Liver (tissue), 9 donors: ENCODE results near the gene GRIK1. TPM values are rescaled to one million over a fixed set of nuclear protein-coding genes. Genes with fewer than 3 reads are reported as not detected.

Experiments used
- DNase-seq: peaks from one replicate; pipeline ENCODE4 v3.0.0-alpha.2; 2017; ENCODE audit warnings: low spot score
- H3K27ac ChIP-seq, 2 donors: one replicate each; pipeline ENCODE4 v1.7.0; 2013; ENCODE audit warnings: inconsistent platforms in 2 of 2, low read length in 2 of 2, control low read depth in 1 of 2, low read depth in 1 of 2, mild to moderate bottlenecking in 1 of 2
- H3K27me3 ChIP-seq, 4 donors: one replicate each; pipeline versions ENCODE4 v1.6.1 to v1.7.0; 2013; ENCODE audit warnings: low read length in 3 of 4, inconsistent platforms in 1 of 4, mild to moderate bottlenecking in 1 of 4, moderate library complexity in 1 of 4; ENCODE audit not compliant: control insufficient read depth in 4 of 4, insufficient read depth in 4 of 4
- H3K36me3 ChIP-seq, 4 donors: one replicate each; pipeline versions ENCODE4 v1.6.1 to v1.7.0; 2013; ENCODE audit warnings: low read length in 3 of 4, mild to moderate bottlenecking in 3 of 4, low read depth in 1 of 4, moderate library complexity in 1 of 4; ENCODE audit not compliant: control insufficient read depth in 4 of 4, insufficient read depth in 3 of 4
- H3K4me1 ChIP-seq, 4 donors: one replicate each; pipeline versions ENCODE4 v1.6.1 to v1.7.0; 2013; ENCODE audit warnings: low read length in 3 of 4, mild to moderate bottlenecking in 3 of 4, moderate library complexity in 1 of 4; ENCODE audit not compliant: control insufficient read depth in 4 of 4, insufficient read depth in 4 of 4
- H3K4me3 ChIP-seq, 3 donors: one replicate each; pipeline versions ENCODE4 v1.6.1 to v1.7.0; 2013; ENCODE audit warnings: low read length in 3 of 3, control low read depth in 1 of 3, low read depth in 1 of 3, mild to moderate bottlenecking in 1 of 3
- H3K9ac ChIP-seq, 2 donors: one replicate each; pipeline ENCODE4 v1.7.0; 2013; ENCODE audit warnings: low read length in 2 of 2, mild to moderate bottlenecking in 2 of 2, moderate library complexity in 2 of 2, control low read depth in 1 of 2, low read depth in 1 of 2
- H3K9me3 ChIP-seq, 4 donors: one replicate each; pipeline versions ENCODE4 v1.6.1 to v1.7.0; 2013; ENCODE audit warnings: low read length in 3 of 4; ENCODE audit not compliant: control insufficient read depth in 4 of 4
- ATF3 ChIP-seq: IDR thresholded peaks from 2 replicates; pipeline ENCODE4 v1.6.1; 2016; ENCODE audit warnings: antibody characterized with exemption
- EGR1 ChIP-seq, 2 donors: IDR thresholded peaks; 2 replicates each; pipeline ENCODE4 v1.6.1; 2016 to 2018; ENCODE audit warnings: antibody characterized with exemption in 2 of 2, low read depth in 2 of 2
- FOXA1 ChIP-seq: IDR thresholded peaks from 2 replicates; pipeline ENCODE4 v1.6.1; 2016; ENCODE audit warnings: antibody characterized with exemption
- FOXA2 ChIP-seq: IDR thresholded peaks from 2 replicates; pipeline ENCODE4 v1.6.1; 2016; ENCODE audit warnings: antibody characterized with exemption
- GABPA ChIP-seq, 2 donors: IDR thresholded peaks in 1 of 2; conservative IDR thresholded peaks in 1 of 2; 2 replicates each; pipeline ENCODE4 v1.6.1; 2016; ENCODE audit warnings: antibody characterized with exemption in 2 of 2, mild to moderate bottlenecking in 1 of 2, moderate library complexity in 1 of 2
- HNF4A ChIP-seq, 2 donors: conservative IDR thresholded peaks; 2 replicates each; pipeline ENCODE4 v1.6.1; 2016; ENCODE audit warnings: antibody characterized with exemption in 2 of 2, mild to moderate bottlenecking in 2 of 2
- HNF4G ChIP-seq: IDR thresholded peaks from 2 replicates; pipeline ENCODE4 v1.6.1; 2016; ENCODE audit warnings: antibody characterized with exemption
- JUND ChIP-seq, 2 donors: IDR thresholded peaks; 2 replicates each; pipeline ENCODE4 v1.6.1; 2016; ENCODE audit warnings: antibody characterized with exemption in 2 of 2
- MAX ChIP-seq: IDR thresholded peaks from 2 replicates; pipeline ENCODE4 v1.6.1; 2016; ENCODE audit warnings: antibody characterized with exemption
- NR2F2 ChIP-seq: IDR thresholded peaks from 2 replicates; pipeline ENCODE4 v1.6.1; 2016; ENCODE audit warnings: antibody characterized with exemption
- RAD21 ChIP-seq, 2 donors: IDR thresholded peaks; 2 replicates each; pipeline ENCODE4 v1.6.1; 2016; ENCODE audit warnings: antibody characterized with exemption in 2 of 2, mild to moderate bottlenecking in 2 of 2
- REST ChIP-seq: IDR thresholded peaks from 2 replicates; pipeline ENCODE4 v1.6.1; 2016; ENCODE audit warnings: antibody characterized with exemption, mild to moderate bottlenecking
- RXRA ChIP-seq, 2 donors: IDR thresholded peaks; 2 replicates each; pipeline ENCODE4 v1.6.1; 2017 to 2018; ENCODE audit warnings: antibody characterized with exemption in 2 of 2, mild to moderate bottlenecking in 1 of 2
- SP1 ChIP-seq: IDR thresholded peaks from 2 replicates; pipeline ENCODE4 v1.6.1; 2018; ENCODE audit warnings: antibody characterized with exemption, mild to moderate bottlenecking
- TAF1 ChIP-seq: conservative IDR thresholded peaks from 2 replicates; pipeline ENCODE4 v1.6.1; 2016; ENCODE audit warnings: antibody characterized with exemption, mild to moderate bottlenecking
- YY1 ChIP-seq: IDR thresholded peaks from 2 replicates; pipeline ENCODE4 v1.6.1; 2016; ENCODE audit warnings: antibody characterized with exemption, mild to moderate bottlenecking
- WGBS: extraction: QIAGEN DNeasy Blood & Tissue Kit; methylation state at CpG from one replicate; pipeline ENCODE4 v1.1.7; 2013; 5-methylcytosine and 5-hydroxymethylcytosine counted together
- polyA plus RNA-seq, 2 donors: library from polyadenylated mRNA; stranded (reverse) in 1 of 2; unstranded in 1 of 2; fragments of 200-250 nt in 1 of 2; fragments of >200 nt in 1 of 2; fragmentation: Nextera tagmentation in 1 of 2; extraction: Ambion mirVana in 1 of 2; gene quantifications; one replicate each; pipeline versions ENCODE4 v1.2.1 to v1.2.3, GENCODE V29; 2013 to 2015
- total RNA-seq, 2 donors: library from RNA; depleted of rRNA; stranded (reverse); fragments of >200 nt; gene quantifications; one replicate each; pipeline ENCODE4 v1.2.3, GENCODE V29; 2014
- TF ChIP-seq, protein P1 (sequence below): fragments of 150-350 bp; IDR thresholded peaks from 2 replicates; pipeline ENCODE4 v1.5.1; 2017; ENCODE audit warnings: improper control_type of control experiment, low read depth, low read length; ENCODE audit not compliant: missing input control
- TF ChIP-seq, protein P2 (sequence below): IDR thresholded peaks from 2 replicates; pipeline ENCODE4 v1.6.1; 2016; ENCODE audit warnings: antibody characterized with exemption
- donor health status: healthy.
- donor health status: healthy.
- donor health status: healthy.
- donor health status: healthy.
- donor health status: healthy.

GRIK1 gene
- total and polyA plus RNA-seq, 4 donors: 0.02 to 0.14 (median 0.05) TPM; not detected in 1

- Histone ChIP-seq H3K9ac (no peak overlapping the region), H3K4me3 (no peak overlapping the region), H3K27me3 (no peaks in the 10 kb centered on the region), H3K36me3 (no peaks in the 10 kb centered on the region), H3K9me3 (no peaks in the 10 kb centered on the region), H3K27ac (no peak overlapping the region), H3K4me1 (peaks cover 2 to 23% (median 20%) of the 10 kb centered on the region in 4 donors)
- TF ChIP-seq, protein P1, sequence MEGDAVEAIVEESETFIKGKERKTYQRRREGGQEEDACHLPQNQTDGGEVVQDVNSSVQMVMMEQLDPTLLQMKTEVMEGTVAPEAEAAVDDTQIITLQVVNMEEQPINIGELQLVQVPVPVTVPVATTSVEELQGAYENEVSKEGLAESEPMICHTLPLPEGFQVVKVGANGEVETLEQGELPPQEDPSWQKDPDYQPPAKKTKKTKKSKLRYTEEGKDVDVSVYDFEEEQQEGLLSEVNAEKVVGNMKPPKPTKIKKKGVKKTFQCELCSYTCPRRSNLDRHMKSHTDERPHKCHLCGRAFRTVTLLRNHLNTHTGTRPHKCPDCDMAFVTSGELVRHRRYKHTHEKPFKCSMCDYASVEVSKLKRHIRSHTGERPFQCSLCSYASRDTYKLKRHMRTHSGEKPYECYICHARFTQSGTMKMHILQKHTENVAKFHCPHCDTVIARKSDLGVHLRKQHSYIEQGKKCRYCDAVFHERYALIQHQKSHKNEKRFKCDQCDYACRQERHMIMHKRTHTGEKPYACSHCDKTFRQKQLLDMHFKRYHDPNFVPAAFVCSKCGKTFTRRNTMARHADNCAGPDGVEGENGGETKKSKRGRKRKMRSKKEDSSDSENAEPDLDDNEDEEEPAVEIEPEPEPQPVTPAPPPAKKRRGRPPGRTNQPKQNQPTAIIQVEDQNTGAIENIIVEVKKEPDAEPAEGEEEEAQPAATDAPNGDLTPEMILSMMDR: no peak
- TF ChIP-seq RAD21 (IDR thresholded peaks at IDR 0.05) (no peak), MAX (no peak), EGR1 (IDR thresholded peaks at IDR 0.05; ENCODE audit: low read depth in 2 of 2) (no peak), NR2F2 (no peak), REST (no peak)
- DNase-seq: no peak
Observed at GRCh38 chr21:29822064-29822463, 117.7 kb downstream of the GRIK1 start.

DNA sequence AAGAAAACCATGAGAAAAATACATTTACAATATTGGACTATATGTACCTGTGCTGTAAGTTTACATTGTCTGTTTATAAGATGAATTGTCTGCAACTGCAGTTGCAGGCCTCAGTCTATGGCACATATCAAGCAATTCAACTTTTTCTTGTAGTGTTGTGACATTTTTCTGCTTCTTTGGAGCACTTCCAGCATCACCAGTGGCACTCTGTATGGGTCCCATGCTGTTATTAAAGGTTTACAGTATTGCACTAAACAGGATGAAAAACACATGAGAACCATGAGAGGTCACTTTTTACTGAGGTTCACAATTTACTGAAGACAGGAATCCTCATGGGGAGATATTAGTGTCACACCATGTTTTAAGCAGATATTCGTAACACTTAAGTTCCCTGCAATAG is 118.6 kb downstream of the GRIK1 start:
- 96% methylated on average over 1 of the region's 1 CpG for WGBS
- no peak for DNase-seq
- no peak for TF ChIP-seq REST
- no peak for TF ChIP-seq ATF3
- no peak for TF ChIP-seq GABPA (IDR thresholded peaks at IDR 0.05 in 1 of 2, conservative IDR thresholded peaks at IDR 0.05 in 1 of 2)
- TF ChIP-seq, protein P1: no peak
- no peak for TF ChIP-seq YY1
- TF ChIP-seq RAD21 (IDR thresholded peaks at IDR 0.05): no peak
- TF ChIP-seq HNF4A (conservative IDR thresholded peaks at IDR 0.05): no peak
- no peak for TF ChIP-seq MAX
- TF ChIP-seq NR2F2: no peak
- no peak for TF ChIP-seq SP1
- no peak for TF ChIP-seq HNF4G
- no peak for TF ChIP-seq TAF1
- TF ChIP-seq EGR1 (IDR thresholded peaks at IDR 0.05; ENCODE audit: low read depth in 2 of 2): no peak
- TF ChIP-seq RXRA (IDR thresholded peaks at IDR 0.05): no peak
- no peak for TF ChIP-seq FOXA2
- TF ChIP-seq JUND (IDR thresholded peaks at IDR 0.05): no peak
- TF ChIP-seq FOXA1: no peak
- TF ChIP-seq, protein P2, sequence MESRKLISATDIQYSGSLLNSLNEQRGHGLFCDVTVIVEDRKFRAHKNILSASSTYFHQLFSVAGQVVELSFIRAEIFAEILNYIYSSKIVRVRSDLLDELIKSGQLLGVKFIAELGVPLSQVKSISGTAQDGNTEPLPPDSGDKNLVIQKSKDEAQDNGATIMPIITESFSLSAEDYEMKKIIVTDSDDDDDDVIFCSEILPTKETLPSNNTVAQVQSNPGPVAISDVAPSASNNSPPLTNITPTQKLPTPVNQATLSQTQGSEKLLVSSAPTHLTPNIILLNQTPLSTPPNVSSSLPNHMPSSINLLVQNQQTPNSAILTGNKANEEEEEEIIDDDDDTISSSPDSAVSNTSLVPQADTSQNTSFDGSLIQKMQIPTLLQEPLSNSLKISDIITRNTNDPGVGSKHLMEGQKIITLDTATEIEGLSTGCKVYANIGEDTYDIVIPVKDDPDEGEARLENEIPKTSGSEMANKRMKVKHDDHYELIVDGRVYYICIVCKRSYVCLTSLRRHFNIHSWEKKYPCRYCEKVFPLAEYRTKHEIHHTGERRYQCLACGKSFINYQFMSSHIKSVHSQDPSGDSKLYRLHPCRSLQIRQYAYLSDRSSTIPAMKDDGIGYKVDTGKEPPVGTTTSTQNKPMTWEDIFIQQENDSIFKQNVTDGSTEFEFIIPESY: no peak
- Histone ChIP-seq H3K9me3 (no peaks in the 10 kb centered on the region), H3K9ac (no peak overlapping the region), H3K4me1 (peaks cover 2 to 23% (median 20%) of the 10 kb centered on the region in 4 donors), H3K27me3 (no peaks in the 10 kb centered on the region), H3K36me3 (no peaks in the 10 kb centered on the region), H3K4me3 (no peak overlapping the region), H3K27ac (no peak overlapping the region)
